DOHH2 (cell line): ENCODE data around the gene INTS3.

ENCODE experiments used
- EZH2phosphoT487 ChIP-seq: fragments of 200-600 bp; sonication (generic); IDR thresholded peaks from 2 replicates; pipeline ENCODE4 v1.6.1; 2017; ENCODE audit warnings: borderline replicate concordance, mild to moderate bottlenecking, antibody characterized with exemption, low read length, moderate library complexity, mixed read lengths
- TF ChIP-seq, protein P1 (sequence below): fragments of 200-600 bp; sonication (generic); IDR thresholded peaks from one replicate; pipeline ENCODE4 v1.5.1; 2014; ENCODE audit warnings: antibody characterized with exemption, mild to moderate bottlenecking, low read depth, low read length; ENCODE audit not compliant: poor library complexity, severe bottlenecking

DNA sequence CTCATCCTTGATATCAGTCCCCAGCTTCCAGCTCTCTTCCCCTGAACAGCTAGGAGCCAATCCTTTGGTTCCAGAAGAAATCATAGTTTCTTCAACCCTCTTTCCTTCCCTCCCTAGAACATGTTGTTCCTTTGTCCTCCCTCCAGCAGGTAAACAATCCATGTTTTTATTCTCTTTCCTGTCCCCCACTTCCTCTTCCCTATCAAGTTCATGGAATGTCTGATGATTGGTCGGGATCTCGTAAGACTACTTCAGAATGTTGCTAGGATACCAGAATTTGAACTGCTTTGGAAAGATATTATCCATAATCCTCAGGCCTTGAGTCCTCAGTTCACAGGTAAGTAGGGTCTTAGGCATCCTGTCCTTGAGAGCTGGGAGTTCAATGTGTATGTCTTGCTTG lies 24.2 kb downstream of the INTS3 start:
- TF ChIP-seq, protein P1, sequence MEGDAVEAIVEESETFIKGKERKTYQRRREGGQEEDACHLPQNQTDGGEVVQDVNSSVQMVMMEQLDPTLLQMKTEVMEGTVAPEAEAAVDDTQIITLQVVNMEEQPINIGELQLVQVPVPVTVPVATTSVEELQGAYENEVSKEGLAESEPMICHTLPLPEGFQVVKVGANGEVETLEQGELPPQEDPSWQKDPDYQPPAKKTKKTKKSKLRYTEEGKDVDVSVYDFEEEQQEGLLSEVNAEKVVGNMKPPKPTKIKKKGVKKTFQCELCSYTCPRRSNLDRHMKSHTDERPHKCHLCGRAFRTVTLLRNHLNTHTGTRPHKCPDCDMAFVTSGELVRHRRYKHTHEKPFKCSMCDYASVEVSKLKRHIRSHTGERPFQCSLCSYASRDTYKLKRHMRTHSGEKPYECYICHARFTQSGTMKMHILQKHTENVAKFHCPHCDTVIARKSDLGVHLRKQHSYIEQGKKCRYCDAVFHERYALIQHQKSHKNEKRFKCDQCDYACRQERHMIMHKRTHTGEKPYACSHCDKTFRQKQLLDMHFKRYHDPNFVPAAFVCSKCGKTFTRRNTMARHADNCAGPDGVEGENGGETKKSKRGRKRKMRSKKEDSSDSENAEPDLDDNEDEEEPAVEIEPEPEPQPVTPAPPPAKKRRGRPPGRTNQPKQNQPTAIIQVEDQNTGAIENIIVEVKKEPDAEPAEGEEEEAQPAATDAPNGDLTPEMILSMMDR, result no peak
- TF ChIP-seq EZH2phosphoT487, result no peak
